MG63 (cell line): ENCODE data around the gene RUFY3. TPM values are rescaled to one million over a fixed set of nuclear protein-coding genes. Genes with fewer than 3 reads are reported as not detected.
"Not testable (repeated sequence)": the region's sequence is repeated elsewhere in the genome, so short reads cannot be mapped to it uniquely, and the experiment has no call there.

Source experiments
- DNase-seq: peaks from one replicate; pipeline ENCODE4 v3.0.0-alpha.2; 2020
- H3K27me3 ChIP-seq: fragments of 250-450 bp; sonication (Bioruptor Pico); 2 replicates; pipeline ENCODE4 v1.5.1; 2020; ENCODE audit warnings: mild to moderate bottlenecking, moderate library complexity
- H3K36me3 ChIP-seq: fragments of 250-450 bp; sonication (Bioruptor Pico); 2 replicates; pipeline ENCODE4 v1.5.1; 2020; ENCODE audit warnings: mild to moderate bottlenecking, moderate library complexity
- H3K4me3 ChIP-seq: fragments of 250-450 bp; sonication (Bioruptor Pico); 2 replicates; pipeline ENCODE4 v1.5.1; 2020; ENCODE audit warnings: mild to moderate bottlenecking, moderate library complexity
- H3K9me3 ChIP-seq: fragments of 250-450 bp; sonication (Bioruptor Pico); 2 replicates; pipeline ENCODE4 v1.5.1; 2020; ENCODE audit warnings: mild to moderate bottlenecking, moderate library complexity
- total RNA-seq: library from RNA; depleted of rRNA; stranded (reverse); fragments of >200 nt; shearing (Covaris generic); gene quantifications from 2 replicates; pipeline ENCODE4 v1.2.3, GENCODE V29; 2014; ENCODE audit warnings: low replicate concordance

The RUFY3 gene
- total RNA-seq, 1 experiment from 2014 or later, result 7.8 TPM

DNA sequence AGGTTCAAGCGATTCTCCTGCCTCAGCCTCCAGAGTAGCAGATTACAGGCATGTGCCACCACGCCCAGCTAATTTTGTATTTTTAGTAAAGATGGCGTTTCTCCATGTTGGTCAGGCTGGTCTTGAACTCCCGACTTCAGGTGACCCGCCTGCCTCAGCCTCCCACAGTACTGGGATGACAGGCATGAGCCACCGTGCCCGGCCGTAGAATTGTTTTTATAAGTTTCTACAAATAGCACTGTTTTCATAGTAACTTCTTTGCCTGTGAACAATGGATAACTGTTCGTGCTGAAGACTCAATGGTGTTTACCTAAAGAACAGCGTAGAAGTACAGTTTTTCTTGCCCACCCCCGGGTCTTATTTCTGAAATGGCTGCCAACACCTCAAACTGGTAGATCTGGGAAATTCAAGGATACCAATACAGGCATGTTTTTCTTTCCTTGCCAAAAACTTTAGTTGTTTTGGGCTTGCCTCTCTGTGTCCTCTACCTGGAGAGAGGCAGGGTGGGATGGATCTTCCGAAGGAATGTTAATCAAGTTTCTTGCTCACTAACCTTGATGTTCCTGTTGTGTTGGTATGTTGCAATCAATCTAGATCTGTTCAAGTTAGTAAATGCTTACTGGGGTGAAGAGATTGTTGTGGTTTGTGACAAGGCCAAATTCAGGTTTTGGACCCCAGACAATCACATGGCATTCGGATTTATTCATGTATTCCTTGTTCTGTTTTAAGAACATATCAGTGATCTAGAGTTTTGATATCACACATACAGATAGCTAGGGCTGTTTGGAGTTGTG is 2.8 kb upstream of the RUFY3 start:
- no peaks in the 10 kb centered on the region for H3K9me3 ChIP-seq
- no peak for DNase-seq
- no peak overlapping the region for H3K4me3 ChIP-seq
- no peaks in the 10 kb centered on the region for H3K27me3 ChIP-seq
- no peaks in the 10 kb centered on the region for H3K36me3 ChIP-seq

DNA sequence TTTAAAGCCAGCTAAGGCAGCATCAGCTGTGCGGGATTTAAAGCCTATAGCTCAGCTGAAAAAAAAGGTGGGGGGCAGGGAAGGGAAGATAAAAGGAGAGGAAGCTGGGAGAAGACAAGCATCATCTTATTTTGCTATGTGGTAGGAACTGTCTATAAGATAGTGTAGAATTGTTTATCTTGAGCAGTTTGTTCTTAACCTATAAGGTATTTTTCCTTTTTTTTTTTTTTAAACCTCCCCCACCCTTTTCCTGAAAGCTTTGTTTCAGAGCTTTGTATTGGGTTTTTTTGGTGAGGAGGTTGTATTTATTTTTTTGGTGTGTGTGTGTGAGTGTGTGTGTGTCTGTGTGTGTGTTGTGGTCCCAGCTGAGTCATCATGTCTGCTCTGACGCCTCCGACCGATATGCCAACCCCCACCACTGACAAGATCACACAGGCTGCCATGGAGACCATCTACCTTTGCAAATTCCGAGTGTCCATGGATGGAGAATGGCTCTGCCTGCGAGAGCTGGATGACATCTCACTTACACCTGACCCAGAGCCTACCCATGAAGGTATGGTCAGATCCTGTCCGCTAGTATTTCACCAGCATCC is 531 bp downstream of the RUFY3 start:
- Histone ChIP-seq H3K9me3 (no peaks in the 10 kb centered on the region), H3K36me3 (no peaks in the 10 kb centered on the region), H3K27me3 (no peaks in the 10 kb centered on the region), H3K4me3 (no peak overlapping the region)
- DNase-seq, result no peak

DNA sequence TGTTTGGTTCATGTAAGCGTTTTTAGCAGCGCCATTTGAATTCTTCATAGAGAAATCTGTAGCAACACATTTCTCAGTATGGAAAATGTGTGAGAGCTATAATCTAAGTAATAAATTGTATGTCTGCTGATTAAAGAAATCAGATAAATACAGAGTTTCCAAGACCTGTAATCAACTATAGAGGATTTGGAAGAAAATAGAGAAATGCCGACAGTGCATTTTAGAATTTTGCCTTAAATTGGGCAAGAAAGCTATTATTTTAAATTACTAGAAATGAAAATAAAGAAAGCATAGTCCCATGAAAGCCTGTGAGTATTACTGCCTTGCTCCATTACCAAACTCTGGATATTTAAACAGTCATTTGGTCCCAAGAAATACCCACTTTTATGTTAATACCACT is 2.7 kb downstream of the RUFY3 start:
- H3K9me3 ChIP-seq, result no peaks in the 10 kb centered on the region
- no peaks in the 10 kb centered on the region for H3K27me3 ChIP-seq
- H3K4me3 ChIP-seq, result no peak overlapping the region
- no peaks in the 10 kb centered on the region for H3K36me3 ChIP-seq
- DNase-seq, result no peak

DNA sequence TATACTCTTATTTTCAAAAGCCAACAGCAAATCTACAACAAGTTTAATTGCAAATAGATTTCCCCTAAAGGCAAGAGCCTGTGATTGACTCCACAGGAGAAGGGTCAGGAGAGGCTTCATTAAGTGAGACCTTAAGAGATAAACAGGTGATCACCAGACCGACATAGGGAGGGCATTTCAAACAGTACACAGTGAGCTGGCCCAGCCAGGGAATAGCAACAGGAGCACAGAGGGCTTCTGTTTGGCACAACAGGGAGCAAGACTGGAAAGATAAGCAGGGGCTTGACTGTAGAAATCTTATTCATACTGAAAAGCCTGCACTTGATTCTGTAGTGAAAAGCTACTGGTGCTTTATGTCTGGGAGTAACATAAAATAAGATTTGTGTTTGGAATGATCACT is 3.9 kb downstream of the RUFY3 start:
- H3K4me3 ChIP-seq, result no peak overlapping the region
- no peak for DNase-seq
- no peaks in the 10 kb centered on the region for H3K9me3 ChIP-seq
- no peaks in the 10 kb centered on the region for H3K27me3 ChIP-seq
- H3K36me3 ChIP-seq, result no peaks in the 10 kb centered on the region

DNA sequence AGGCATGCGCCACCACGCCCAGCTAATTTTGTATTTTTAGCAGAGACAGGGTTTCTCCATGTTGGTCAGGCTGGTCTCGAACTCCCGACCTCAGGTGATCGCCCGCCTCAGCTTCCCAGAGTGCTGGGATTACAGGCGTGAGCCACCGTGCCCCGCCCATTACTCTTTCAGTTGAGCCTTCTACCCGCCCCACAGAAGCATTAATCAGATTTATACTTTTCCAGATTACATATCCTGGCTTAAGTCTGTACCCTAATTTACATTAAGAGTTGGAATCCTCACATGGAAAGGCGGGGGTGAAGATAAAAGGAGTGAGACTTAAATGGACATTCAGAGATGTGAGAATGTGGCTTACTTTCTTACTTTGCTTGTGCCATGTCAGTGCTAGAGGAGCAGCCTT is 4.8 kb downstream of the RUFY3 start:
- H3K27me3 ChIP-seq, H3K9me3 ChIP-seq, H3K4me3 ChIP-seq, DNase-seq, H3K36me3 ChIP-seq: not testable (repeated sequence)

DNA sequence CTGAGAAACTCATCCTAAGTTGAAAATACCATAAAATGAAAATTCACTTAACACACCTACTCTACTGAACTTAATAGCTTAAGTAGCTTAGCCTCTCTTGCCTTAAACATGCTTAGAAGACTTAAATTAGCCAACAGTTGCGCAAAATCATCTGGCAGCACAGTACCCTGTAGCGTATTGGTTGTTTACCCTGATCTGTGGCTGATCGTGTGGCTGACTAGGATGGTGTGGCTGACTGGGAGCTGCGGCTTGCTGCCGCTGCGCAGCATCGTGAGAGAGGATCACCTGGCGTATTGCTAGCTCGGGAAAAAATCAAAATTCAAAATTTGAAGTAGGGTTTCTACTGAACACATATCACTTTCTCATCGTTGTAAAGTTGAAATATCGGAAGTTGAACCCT is 6.3 kb downstream of the RUFY3 start:
- no peaks in the 10 kb centered on the region for H3K36me3 ChIP-seq
- no peak overlapping the region for H3K4me3 ChIP-seq
- no peaks in the 10 kb centered on the region for H3K9me3 ChIP-seq
- no peaks in the 10 kb centered on the region for H3K27me3 ChIP-seq
- DNase-seq, result no peak

DNA sequence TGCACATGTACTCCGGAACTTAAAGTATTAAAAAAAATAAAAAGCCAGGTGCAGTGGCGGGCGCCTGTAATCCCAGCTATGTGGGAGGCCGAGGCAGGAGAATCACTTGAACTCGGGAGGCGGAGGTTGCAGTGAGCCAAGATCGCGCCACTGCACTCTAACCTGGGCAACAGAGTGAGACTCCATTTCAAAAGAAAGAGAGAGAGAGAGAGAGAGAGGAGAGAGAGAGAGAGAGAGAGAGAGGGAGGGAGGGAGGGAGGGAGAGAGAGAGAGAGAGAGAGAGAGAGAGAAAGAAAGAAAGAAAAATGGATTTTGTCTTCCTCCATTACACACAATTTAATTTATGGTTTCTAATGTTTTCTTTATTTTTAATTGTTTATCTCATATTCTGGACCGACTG is 11.1 kb downstream of the RUFY3 start:
- H3K36me3 ChIP-seq, DNase-seq, H3K4me3 ChIP-seq: not testable (repeated sequence)

DNA sequence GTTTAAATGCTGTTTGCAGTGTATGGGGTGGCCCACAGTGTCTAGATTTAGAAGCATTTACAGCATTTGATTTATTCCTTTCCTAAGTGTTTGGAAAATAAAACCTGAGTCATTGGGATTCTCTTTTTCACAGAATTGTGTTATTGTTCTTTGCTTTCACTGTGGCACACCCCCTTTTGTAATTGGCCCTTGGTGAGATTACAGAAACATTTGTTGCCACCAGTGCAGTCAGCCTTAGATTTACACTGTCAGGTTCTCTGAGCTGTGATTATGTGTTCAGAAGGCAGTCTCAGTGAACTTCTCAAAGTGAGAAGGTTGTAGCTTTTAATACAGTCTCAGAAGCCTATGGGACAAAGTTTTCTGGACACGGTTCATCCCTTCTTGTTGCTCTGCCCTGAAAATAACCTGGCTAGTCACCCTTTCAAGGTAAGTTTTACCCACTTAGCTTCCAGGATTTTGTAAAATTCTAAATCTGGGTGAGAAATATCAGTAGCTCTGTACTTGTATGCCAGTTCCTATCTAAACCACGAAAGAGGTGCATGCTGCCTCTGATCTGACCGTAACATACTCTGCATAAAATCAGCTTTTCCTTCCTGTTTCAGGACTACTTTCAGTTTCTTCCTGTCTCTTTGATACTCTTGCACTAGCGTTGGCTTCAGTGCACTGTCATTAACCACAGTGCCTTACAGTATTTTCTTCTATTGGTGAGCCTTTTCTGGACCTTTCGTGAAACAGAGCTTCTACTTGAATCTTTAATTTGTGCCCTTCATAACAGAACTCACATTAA is 12.6 kb downstream of the RUFY3 start:
- peak; percentile 3 for DNase-seq
- H3K36me3 ChIP-seq, result no peaks in the 10 kb centered on the region
- H3K9me3 ChIP-seq, result no peaks in the 10 kb centered on the region
- peak overlapping the region; percentile 43 for H3K4me3 ChIP-seq
- H3K27me3 ChIP-seq, result no peaks in the 10 kb centered on the region

More for the DNA sequence above, 11.1 kb downstream of the RUFY3 start:
- not testable (repeated sequence) for H3K9me3 ChIP-seq, H3K27me3 ChIP-seq

DNA sequence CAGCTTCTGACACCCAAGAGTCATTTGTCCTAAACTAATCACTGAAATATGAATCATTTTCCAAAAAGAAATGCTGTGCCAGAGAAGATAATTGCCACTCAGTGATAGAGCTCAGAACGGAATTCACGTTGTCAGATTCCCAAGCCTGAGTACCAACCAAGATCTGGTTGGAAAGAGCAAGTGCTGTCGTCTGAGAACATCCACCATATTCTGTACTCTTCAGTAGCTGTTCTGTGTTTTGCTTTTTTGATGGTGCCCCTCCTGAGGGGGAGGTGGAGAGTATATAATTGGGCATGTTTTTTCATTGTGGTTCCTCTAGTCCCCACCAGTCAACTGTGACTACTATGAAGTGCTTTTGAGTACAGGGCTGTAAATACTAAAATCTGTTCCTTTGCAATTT is 13.2 kb downstream of the RUFY3 start:
- DNase-seq, result no peak
- no peaks in the 10 kb centered on the region for H3K36me3 ChIP-seq
- H3K4me3 ChIP-seq, result peak overlapping the region; percentile 43
- no peaks in the 10 kb centered on the region for H3K27me3 ChIP-seq
- no peaks in the 10 kb centered on the region for H3K9me3 ChIP-seq

DNA sequence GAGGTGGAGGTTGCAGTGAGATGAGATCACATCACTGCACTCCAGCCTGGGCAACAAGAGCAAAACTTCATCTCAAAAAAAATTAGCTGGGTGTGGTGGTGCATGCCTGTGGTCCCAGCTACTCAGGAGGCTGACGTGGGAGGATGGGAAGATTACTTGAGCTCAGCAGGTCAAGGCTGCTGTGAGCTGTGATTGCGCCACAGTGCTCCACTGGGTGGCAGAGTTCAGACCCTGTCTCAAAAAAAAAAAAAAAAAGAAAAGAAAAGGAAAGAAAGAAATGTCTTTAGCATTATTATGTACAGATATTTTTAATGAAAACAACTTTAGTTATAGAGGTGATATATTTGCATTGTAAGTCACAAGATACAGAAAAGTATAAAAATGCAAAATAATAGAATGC is 14.2 kb downstream of the RUFY3 start:
- peak; percentile 50 for DNase-seq
- H3K27me3 ChIP-seq, H3K9me3 ChIP-seq, H3K4me3 ChIP-seq, H3K36me3 ChIP-seq: not testable (repeated sequence)

DNA sequence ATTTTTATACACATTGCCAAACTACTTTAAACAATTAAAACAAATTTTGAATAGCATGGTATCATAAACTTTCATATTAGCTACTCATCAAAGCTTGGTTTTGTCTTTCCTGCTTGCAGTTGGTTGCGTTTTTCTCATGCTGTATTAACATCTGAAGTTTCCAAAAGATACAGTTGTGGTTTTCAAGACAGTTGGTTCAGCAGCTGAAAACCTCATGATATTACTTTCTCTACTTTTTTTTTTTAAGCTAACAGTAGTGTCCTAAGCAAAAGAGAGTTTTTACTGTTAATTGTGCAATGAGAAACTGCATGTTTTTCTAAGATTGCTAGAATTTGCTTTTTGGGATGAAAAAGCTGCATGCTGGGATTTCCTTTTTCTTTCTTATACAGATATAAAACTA is 15.2 kb downstream of the RUFY3 start:
- no peak for DNase-seq
- Histone ChIP-seq H3K4me3 (no peak overlapping the region), H3K36me3 (no peaks in the 10 kb centered on the region), H3K27me3 (no peaks in the 10 kb centered on the region), H3K9me3 (no peaks in the 10 kb centered on the region)

DNA sequence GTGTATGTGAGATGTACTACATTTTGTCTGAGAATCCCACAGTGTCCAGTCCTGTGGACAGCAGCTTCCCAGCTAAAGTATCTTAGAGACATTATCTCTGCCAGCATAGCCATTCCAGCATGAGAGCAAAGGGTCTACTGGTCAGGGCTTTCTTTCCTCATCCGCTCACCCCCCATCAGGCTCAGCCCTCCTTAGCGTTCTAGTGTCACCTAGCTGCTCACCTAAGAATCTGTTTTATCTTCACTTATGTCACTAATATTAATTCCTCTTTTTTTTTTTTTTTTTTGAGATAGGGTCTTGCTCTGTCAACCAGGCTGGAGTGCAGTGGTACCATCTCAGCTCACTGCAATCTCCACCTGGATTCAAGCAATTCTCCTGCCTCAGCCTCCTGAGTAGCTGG is 15.6 kb downstream of the RUFY3 start:
- H3K4me3 ChIP-seq, result no peak overlapping the region
- DNase-seq, result no peak
- no peaks in the 10 kb centered on the region for H3K27me3 ChIP-seq
- no peaks in the 10 kb centered on the region for H3K9me3 ChIP-seq
- H3K36me3 ChIP-seq, result no peaks in the 10 kb centered on the region

DNA sequence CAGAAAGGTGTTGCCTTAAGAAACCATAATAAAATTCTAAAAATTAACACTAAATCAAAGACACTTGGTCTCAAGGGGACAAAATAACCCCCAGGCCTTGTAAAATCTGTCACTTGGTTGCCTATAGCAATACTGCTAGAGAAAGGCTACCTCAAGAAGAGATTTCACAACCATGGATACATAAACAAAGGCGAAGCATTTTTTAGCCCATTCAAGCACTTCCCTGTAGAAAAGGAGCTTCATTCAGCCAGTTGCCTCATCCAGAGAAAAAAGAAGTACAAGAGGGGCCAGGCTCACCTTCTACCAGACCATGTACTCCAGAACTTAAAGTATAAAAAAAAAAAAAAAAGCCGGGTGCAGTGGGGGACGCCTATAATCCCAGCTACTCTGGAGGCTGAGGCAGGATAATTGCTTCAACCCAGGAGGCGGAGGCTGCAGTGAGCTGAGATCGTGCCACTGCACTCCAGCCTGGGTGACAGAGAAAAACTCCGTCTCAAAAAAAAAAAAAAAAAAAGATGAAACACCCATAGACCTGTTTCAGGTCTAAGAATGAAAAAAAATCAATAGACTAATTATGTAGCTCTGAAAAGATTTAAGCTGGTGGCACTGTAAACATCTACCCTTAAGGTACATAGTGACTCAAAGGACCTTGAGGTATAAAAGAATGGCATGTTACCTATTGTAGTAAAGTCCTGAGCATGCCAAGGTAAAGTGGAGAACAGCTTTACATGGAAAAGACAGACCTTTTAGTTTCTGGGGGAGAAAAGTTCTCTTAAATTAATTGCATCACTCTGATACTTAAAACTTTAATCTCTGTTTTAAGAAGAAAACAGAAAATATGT is 18.0 kb downstream of the RUFY3 start:
- DNase-seq, result no peak
- Histone ChIP-seq H3K9me3 (no peaks in the 10 kb centered on the region), H3K36me3 (no peaks in the 10 kb centered on the region), H3K27me3 (no peaks in the 10 kb centered on the region), H3K4me3 (no peak overlapping the region)

DNA sequence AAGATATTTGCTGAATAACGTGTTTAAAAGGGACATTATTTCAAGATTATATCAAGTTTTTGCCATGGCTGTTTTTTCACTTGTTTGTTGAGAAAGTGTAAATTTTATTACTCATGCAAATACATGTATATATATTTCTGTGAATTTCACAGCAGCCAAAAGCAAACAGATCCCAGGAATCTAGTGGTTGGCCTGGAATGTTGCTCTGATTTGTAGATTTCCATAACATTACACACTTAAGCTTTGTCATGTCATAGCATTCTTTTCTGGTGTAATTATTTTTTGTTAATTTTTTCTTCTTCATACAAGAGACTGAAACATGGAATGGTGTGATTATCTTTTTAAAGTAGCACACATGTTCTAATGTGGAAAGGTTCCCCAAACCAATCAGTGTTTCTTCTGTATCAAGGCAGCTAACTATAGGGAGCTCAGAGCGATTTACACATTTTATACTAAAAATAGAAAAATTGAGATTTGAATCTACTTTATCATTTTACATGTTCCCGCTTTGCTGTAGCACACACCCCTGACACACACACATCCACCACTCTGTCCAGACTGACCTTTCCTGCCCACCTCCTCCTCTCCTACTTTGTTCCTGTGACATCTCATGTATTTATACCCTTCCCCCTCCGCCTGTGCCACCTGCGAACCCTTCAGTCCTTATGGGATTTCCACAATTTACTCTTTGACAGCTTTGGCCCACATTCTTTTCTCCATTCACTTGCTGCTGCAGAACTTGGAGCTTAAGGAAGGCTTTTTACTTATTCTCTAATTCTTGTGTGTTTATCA is 20.3 kb downstream of the RUFY3 start:
- Histone ChIP-seq H3K36me3 (no peaks in the 10 kb centered on the region), H3K4me3 (no peak overlapping the region), H3K27me3 (no peaks in the 10 kb centered on the region), H3K9me3 (no peaks in the 10 kb centered on the region)
- no peak for DNase-seq

DNA sequence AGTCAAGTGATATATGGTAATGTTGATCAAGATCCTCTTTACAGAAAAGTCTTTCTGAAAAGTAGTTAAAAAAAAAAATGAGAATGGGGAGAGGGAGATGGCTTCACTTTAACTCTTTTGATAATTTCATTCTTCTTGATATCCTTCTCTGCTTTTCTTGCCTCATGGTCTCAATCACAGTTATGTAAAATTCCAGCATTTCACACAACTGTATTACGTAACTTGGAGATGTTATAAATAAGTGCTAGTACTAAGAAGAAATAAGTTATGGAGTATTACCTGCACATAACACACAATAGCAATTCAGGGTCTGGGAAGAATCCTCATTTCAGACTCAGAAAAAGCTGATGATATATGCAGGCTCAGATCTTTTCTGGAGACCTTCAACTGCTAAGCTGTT is 22.0 kb downstream of the RUFY3 start:
- Histone ChIP-seq H3K36me3 (no peaks in the 10 kb centered on the region), H3K4me3 (no peak overlapping the region), H3K27me3 (no peaks in the 10 kb centered on the region), H3K9me3 (no peaks in the 10 kb centered on the region)
- no peak for DNase-seq

DNA sequence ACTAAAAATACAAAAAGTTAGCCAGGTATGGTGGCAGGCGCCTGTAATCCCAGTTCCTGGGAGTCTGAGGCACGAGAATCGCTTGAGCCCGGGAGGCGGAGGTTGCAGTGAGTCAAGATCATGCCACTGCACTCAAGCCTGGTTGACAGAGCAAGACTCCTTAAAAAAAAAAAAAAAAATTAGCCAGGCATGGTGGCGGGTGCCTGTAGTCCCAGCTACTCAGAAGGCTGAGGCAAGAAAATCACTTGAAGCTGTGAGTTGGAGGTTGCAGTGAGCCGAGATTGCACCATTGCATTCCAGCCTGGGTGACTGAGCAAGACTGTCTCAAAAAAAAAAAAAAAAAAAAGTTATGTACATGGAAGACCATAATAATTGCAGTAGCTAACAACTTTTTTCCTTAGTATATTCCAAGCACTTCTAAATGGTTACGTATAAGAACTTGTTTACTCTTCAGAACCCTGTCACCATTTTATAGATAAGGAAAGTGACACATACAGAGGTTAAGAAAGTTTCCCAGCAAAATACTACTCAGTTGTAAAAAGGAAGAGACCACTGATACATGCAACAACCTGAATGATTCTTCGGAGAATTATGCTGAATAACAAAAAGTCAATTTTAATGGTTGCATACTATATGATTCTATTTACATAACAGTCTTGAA is 24.5 kb downstream of the RUFY3 start:
- H3K9me3 ChIP-seq, result no peaks in the 10 kb centered on the region
- DNase-seq, result no peak
- no peaks in the 10 kb centered on the region for H3K27me3 ChIP-seq
- no peaks in the 10 kb centered on the region for H3K36me3 ChIP-seq
- no peak overlapping the region for H3K4me3 ChIP-seq
